Ishikawa (cell line): ENCODE results near the gene CDH13.

Source experiments
- CEBPB ChIP-seq: IDR thresholded peaks from 2 replicates; pipeline ENCODE4 v1.6.1; 2012
- CREB1 ChIP-seq: IDR thresholded peaks from 2 replicates; pipeline ENCODE4 v1.6.1; 2012; ENCODE audit warnings: low read depth
- EP300 ChIP-seq: IDR thresholded peaks from 2 replicates; pipeline ENCODE4 v1.6.1; 2012; ENCODE audit warnings: borderline replicate concordance
- FOXM1 ChIP-seq: IDR thresholded peaks from 2 replicates; pipeline ENCODE4 v1.6.1; 2012; ENCODE audit warnings: low read depth, borderline replicate concordance
- NFIC ChIP-seq: IDR thresholded peaks from 2 replicates; pipeline ENCODE4 v1.6.1; 2012
- RAD21 ChIP-seq: IDR thresholded peaks from 2 replicates; pipeline ENCODE4 v1.6.1; 2012; ENCODE audit warnings: low read depth
- TAF1 ChIP-seq: IDR thresholded peaks from 2 replicates; pipeline ENCODE4 v1.6.1; 2012; ENCODE audit warnings: low read depth, mild to moderate bottlenecking
- TCF12 ChIP-seq: IDR thresholded peaks from 2 replicates; pipeline ENCODE4 v1.6.1; 2012; ENCODE audit warnings: low read depth
- TEAD4 ChIP-seq: IDR thresholded peaks from 2 replicates; pipeline ENCODE4 v1.6.1; 2012
- YY1 ChIP-seq: IDR thresholded peaks from 2 replicates; pipeline ENCODE4 v1.6.1; 2012; ENCODE audit warnings: low read depth
- ZBTB7A ChIP-seq: IDR thresholded peaks from 2 replicates; pipeline ENCODE4 v1.6.1; 2012; ENCODE audit warnings: low read depth
- TF ChIP-seq, protein P1 (sequence below): IDR thresholded peaks from 2 replicates; pipeline ENCODE4 v1.6.1; 2012
- TF ChIP-seq, protein P2 (sequence below): IDR thresholded peaks from 2 replicates; pipeline ENCODE4 v1.6.1; 2012; ENCODE audit warnings: low read depth, mild to moderate bottlenecking
- TF ChIP-seq, protein P3 (sequence below): IDR thresholded peaks from 2 replicates; pipeline ENCODE4 v1.6.1; 2012

DNA sequence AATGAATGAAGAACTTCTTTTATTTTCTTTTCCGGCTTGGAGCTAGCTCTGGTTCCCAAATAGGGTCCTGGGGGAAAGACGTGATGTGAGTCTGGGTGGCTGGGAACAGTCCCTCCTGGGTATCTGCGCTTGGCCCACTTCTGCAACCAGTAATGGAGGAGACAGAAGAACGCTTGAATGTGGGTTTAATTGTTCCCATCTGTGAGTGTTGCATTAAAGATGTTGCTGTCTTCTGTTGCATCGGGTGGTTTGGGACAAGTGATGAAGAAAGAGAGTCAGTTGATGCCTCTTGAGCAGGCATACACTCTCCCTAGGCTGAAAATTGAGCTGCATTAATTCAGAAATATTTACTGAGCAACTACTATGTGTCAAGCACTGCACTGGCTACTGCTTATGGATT lies 511.1 kb downstream of the CDH13 start:
- TF ChIP-seq RAD21 (no peak), EP300 (no peak), TEAD4 (no peak), TAF1 (no peak), CREB1 (no peak), NFIC (no peak), CEBPB (no peak), TCF12 (no peak), YY1 (no peak), FOXM1 (no peak), ZBTB7A (no peak)
- TF ChIP-seq, protein P1, sequence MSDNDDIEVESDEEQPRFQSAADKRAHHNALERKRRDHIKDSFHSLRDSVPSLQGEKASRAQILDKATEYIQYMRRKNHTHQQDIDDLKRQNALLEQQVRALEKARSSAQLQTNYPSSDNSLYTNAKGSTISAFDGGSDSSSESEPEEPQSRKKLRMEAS = no peak
- TF ChIP-seq, protein P2, sequence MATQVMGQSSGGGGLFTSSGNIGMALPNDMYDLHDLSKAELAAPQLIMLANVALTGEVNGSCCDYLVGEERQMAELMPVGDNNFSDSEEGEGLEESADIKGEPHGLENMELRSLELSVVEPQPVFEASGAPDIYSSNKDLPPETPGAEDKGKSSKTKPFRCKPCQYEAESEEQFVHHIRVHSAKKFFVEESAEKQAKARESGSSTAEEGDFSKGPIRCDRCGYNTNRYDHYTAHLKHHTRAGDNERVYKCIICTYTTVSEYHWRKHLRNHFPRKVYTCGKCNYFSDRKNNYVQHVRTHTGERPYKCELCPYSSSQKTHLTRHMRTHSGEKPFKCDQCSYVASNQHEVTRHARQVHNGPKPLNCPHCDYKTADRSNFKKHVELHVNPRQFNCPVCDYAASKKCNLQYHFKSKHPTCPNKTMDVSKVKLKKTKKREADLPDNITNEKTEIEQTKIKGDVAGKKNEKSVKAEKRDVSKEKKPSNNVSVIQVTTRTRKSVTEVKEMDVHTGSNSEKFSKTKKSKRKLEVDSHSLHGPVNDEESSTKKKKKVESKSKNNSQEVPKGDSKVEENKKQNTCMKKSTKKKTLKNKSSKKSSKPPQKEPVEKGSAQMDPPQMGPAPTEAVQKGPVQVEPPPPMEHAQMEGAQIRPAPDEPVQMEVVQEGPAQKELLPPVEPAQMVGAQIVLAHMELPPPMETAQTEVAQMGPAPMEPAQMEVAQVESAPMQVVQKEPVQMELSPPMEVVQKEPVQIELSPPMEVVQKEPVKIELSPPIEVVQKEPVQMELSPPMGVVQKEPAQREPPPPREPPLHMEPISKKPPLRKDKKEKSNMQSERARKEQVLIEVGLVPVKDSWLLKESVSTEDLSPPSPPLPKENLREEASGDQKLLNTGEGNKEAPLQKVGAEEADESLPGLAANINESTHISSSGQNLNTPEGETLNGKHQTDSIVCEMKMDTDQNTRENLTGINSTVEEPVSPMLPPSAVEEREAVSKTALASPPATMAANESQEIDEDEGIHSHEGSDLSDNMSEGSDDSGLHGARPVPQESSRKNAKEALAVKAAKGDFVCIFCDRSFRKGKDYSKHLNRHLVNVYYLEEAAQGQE = no peak
- TF ChIP-seq, protein P3, sequence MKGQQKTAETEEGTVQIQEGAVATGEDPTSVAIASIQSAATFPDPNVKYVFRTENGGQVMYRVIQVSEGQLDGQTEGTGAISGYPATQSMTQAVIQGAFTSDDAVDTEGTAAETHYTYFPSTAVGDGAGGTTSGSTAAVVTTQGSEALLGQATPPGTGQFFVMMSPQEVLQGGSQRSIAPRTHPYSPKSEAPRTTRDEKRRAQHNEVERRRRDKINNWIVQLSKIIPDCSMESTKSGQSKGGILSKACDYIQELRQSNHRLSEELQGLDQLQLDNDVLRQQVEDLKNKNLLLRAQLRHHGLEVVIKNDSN = no peak
